OCI-LY7 (cell line): ENCODE results near the gene EPX. TPM values are rescaled to one million over a fixed set of nuclear protein-coding genes. Genes with fewer than 3 reads are reported as not detected.

Source experiments
- BruUV-seq: library from RNA; stranded (reverse); fragments of 400-500 nt; replicated peaks from 2 replicates; lab custom pipeline; 2021; lab: Mats Ljungman, UMichigan
- CTCF ChIA-PET: fragments of 300-600 bp; sonication (Branson Sonifier 250); formaldehyde crosslinking; loops from one replicate; lab custom pipeline; 2022; ENCODE audit warnings: antibody characterized with exemption; ENCODE audit not compliant: unreplicated experiment; lab: Charles Lee
- POLR2A ChIA-PET: fragments of 300-600 bp; sonication (Branson Sonifier 250); formaldehyde crosslinking; loops from one replicate; lab custom pipeline; 2022; ENCODE audit warnings: antibody characterized with exemption; lab: Charles Lee
- DNase-seq: peaks from one replicate; pipeline ENCODE4 v3.0.0-alpha.2; 2015; ENCODE audit warnings: low spot score
- H2AFZ ChIP-seq: fragments of 200-600 bp; sonication (generic), shearing (Covaris generic); 2 replicates; pipeline ENCODE4 v1.6.1; 2014; ENCODE audit warnings: mild to moderate bottlenecking, antibody characterized with exemption, low read length, moderate library complexity
- H3K27ac ChIP-seq: fragments of 200-600 bp; sonication (generic); 2 replicates; pipeline ENCODE4 v1.5.1; 2014; ENCODE audit warnings: mixed run types, low read depth, mild to moderate bottlenecking, moderate library complexity, low read length, inconsistent platforms; ENCODE audit not compliant: poor library complexity, severe bottlenecking
- H3K36me3 ChIP-seq: fragments of 200-600 bp; sonication (generic); 2 replicates; pipeline ENCODE4 v1.6.1; 2014; ENCODE audit warnings: mild to moderate bottlenecking, antibody characterized with exemption, low read length, moderate library complexity, mixed read lengths; ENCODE audit not compliant: insufficient read depth
- H3K4me1 ChIP-seq: fragments of 200-600 bp; sonication (generic); 2 replicates; pipeline ENCODE4 v1.5.1; 2014; ENCODE audit warnings: mild to moderate bottlenecking, low read length; ENCODE audit not compliant: insufficient read depth, poor library complexity, severe bottlenecking
- H3K4me2 ChIP-seq: fragments of 200-600 bp; sonication (generic); 2 replicates; pipeline ENCODE4 v1.6.1; 2014; ENCODE audit warnings: mild to moderate bottlenecking, low read length
- H3K4me3 ChIP-seq: fragments of 200-600 bp; sonication (generic); 2 replicates; pipeline ENCODE4 v1.5.1; 2014; ENCODE audit warnings: mild to moderate bottlenecking, low read depth, low read length; ENCODE audit not compliant: poor library complexity, severe bottlenecking
- H3K79me2 ChIP-seq: fragments of 200-600 bp; sonication (generic); 2 replicates; pipeline ENCODE4 v1.6.1; 2016; ENCODE audit warnings: low read depth, mild to moderate bottlenecking, low read length, moderate library complexity, mixed read lengths; ENCODE audit not compliant: insufficient read depth
- H3K9me2 ChIP-seq: fragments of 200-600 bp; sonication (generic); 2 replicates; pipeline ENCODE4 v1.6.1; 2016; ENCODE audit warnings: mild to moderate bottlenecking, low read length, mixed read lengths; ENCODE audit not compliant: insufficient read depth
- H3K9me3 ChIP-seq: fragments of 200-600 bp; sonication (generic); 2 replicates; pipeline ENCODE4 v1.6.1; 2014; ENCODE audit warnings: mild to moderate bottlenecking, mixed run types, low read length, mixed read lengths
- H4K20me1 ChIP-seq: fragments of 200-600 bp; sonication (generic); 2 replicates; pipeline ENCODE4 v1.6.1; 2014; ENCODE audit warnings: mild to moderate bottlenecking, antibody characterized with exemption, low read length, moderate library complexity, mixed read lengths; ENCODE audit not compliant: insufficient read depth
- EZH2phosphoT487 ChIP-seq: fragments of 200-600 bp; sonication (generic); IDR thresholded peaks from 2 replicates; pipeline ENCODE4 v1.6.1; 2018; ENCODE audit warnings: low read depth, borderline replicate concordance, mild to moderate bottlenecking, mixed run types, antibody characterized with exemption, low read length, moderate library complexity, mixed read lengths
- intact Hi-C: fragments of 100-400 bp; cut with micrococcal nuclease; formaldehyde crosslinking; loops from one replicate; pipeline ENCODE4 v1.10.0; 2022; ENCODE audit not compliant: unreplicated experiment
- total RNA-seq, 2 experiments: library from RNA; depleted of rRNA in 1 of 2; stranded (reverse); fragments of >200 nt in 1 of 2; shearing (Covaris generic) in 1 of 2; gene quantifications; 2 replicates each; pipeline ENCODE4 v1.2.3, GENCODE V29; 2014 to 2022
- TF ChIP-seq, protein P1 (sequence below): fragments of 200-600 bp; sonication (generic); conservative IDR thresholded peaks from 2 replicates; pipeline ENCODE4 v1.5.1; 2014; ENCODE audit warnings: mild to moderate bottlenecking, antibody characterized with exemption, low read length, moderate library complexity, mixed read lengths

The EPX gene
- total RNA-seq, 2 experiments from 2014 or later, result not detected

DNA sequence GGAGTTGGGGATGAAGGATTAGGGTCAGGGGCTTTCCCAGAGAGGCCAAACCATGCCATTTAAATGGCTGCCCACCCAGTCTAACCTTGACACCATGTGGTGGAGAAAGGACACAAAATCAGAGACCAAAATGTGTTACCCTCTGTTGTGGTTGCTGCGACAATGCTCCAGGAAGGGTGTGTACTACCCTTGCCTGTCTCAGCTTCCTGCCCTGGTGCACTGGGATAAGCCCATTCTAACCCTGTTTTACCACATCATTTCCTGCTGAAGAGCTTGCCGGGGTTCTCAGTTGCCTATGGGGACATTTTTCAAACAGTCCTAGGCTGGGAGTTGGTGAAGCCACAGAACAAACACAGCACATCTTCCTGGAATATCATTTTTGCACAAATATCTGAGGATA lies 39.5 kb upstream of the EPX start:
- no peak overlapping the region for H3K27ac ChIP-seq
- H4K20me1 ChIP-seq, result no peaks in the 10 kb centered on the region
- no peaks in the 10 kb centered on the region for H3K9me2 ChIP-seq
- BruUV-seq, result no TSS peak
- ChIA-PET CTCF (no interaction called here), POLR2A (no interaction called here)
- H3K4me3 ChIP-seq, result no peak overlapping the region
- H3K36me3 ChIP-seq, result no peaks in the 10 kb centered on the region
- intact Hi-C loops, result no loop called here
- TF ChIP-seq, protein P1, sequence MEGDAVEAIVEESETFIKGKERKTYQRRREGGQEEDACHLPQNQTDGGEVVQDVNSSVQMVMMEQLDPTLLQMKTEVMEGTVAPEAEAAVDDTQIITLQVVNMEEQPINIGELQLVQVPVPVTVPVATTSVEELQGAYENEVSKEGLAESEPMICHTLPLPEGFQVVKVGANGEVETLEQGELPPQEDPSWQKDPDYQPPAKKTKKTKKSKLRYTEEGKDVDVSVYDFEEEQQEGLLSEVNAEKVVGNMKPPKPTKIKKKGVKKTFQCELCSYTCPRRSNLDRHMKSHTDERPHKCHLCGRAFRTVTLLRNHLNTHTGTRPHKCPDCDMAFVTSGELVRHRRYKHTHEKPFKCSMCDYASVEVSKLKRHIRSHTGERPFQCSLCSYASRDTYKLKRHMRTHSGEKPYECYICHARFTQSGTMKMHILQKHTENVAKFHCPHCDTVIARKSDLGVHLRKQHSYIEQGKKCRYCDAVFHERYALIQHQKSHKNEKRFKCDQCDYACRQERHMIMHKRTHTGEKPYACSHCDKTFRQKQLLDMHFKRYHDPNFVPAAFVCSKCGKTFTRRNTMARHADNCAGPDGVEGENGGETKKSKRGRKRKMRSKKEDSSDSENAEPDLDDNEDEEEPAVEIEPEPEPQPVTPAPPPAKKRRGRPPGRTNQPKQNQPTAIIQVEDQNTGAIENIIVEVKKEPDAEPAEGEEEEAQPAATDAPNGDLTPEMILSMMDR, result no peak
- TF ChIP-seq EZH2phosphoT487, result no peak
- H2AFZ ChIP-seq, result no peak overlapping the region
- H3K4me2 ChIP-seq, result no peak overlapping the region
- no peaks in the 10 kb centered on the region for H3K79me2 ChIP-seq
- DNase-seq, result no peak
- no peaks in the 10 kb centered on the region for H3K4me1 ChIP-seq
- H3K9me3 ChIP-seq, result no peaks in the 10 kb centered on the region

DNA sequence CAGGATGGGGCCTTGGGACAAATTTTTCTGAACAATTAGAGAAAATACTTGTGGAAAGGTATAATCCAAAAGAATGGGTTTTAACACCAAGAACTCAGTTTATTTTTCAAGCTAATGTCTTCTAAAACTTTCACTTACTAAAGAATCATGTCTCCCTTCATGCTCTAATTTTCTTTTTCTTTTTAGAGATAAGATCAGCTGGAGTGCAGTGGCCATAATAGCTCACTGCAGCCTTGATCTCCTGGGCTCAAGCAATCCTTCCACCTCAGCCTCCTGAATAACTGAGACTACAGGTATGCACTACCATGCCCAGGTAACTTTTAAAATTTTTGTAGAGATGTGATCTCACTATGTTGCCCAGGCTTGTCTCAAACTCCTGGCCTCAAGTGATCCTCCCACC lies 38.9 kb upstream of the EPX start:
- intact Hi-C loops, result no loop called here
- POLR2A ChIA-PET, result interaction anchor here (0.7 kb wide), 3 partner anchors 317 to 969 kb away, joined by 3 to 6 read pairs (median 5); no protein-coding TSS in a partner anchor

More for the DNA sequence above, 38.9 kb upstream of the EPX start:
- no peak for DNase-seq
- no peaks in the 10 kb centered on the region for H3K79me2 ChIP-seq
- BruUV-seq, result no TSS peak
- H3K36me3 ChIP-seq, result no peaks in the 10 kb centered on the region
- H2AFZ ChIP-seq, result no peak overlapping the region
- H3K4me1 ChIP-seq, result no peaks in the 10 kb centered on the region
- TF ChIP-seq EZH2phosphoT487, result no peak
- TF ChIP-seq, protein P1, result no peak
- no peak overlapping the region for H3K4me2 ChIP-seq
- H3K4me3 ChIP-seq, result no peak overlapping the region
- H3K9me3 ChIP-seq, result no peaks in the 10 kb centered on the region
- H3K9me2 ChIP-seq, result no peaks in the 10 kb centered on the region
- no peaks in the 10 kb centered on the region for H4K20me1 ChIP-seq
- CTCF ChIA-PET, result no interaction called here
- no peak overlapping the region for H3K27ac ChIP-seq
